Liver (tissue), 9 donors: ENCODE data around the gene RUNX1. TPM values are rescaled to one million over a fixed set of nuclear protein-coding genes. Genes with fewer than 3 reads are reported as not detected.

ENCODE experiments used
- DNase-seq: peaks from one replicate; pipeline ENCODE4 v3.0.0-alpha.2; 2017; ENCODE audit warnings: low spot score
- H3K27ac ChIP-seq, 2 donors: one replicate each; pipeline ENCODE4 v1.7.0; 2013; ENCODE audit warnings: inconsistent platforms in 2 of 2, low read length in 2 of 2, control low read depth in 1 of 2, low read depth in 1 of 2, mild to moderate bottlenecking in 1 of 2
- H3K27me3 ChIP-seq, 4 donors: one replicate each; pipeline versions ENCODE4 v1.6.1 to v1.7.0; 2013; ENCODE audit warnings: low read length in 3 of 4, inconsistent platforms in 1 of 4, mild to moderate bottlenecking in 1 of 4, moderate library complexity in 1 of 4; ENCODE audit not compliant: control insufficient read depth in 4 of 4, insufficient read depth in 4 of 4
- H3K36me3 ChIP-seq, 4 donors: one replicate each; pipeline versions ENCODE4 v1.6.1 to v1.7.0; 2013; ENCODE audit warnings: low read length in 3 of 4, mild to moderate bottlenecking in 3 of 4, low read depth in 1 of 4, moderate library complexity in 1 of 4; ENCODE audit not compliant: control insufficient read depth in 4 of 4, insufficient read depth in 3 of 4
- H3K4me1 ChIP-seq, 4 donors: one replicate each; pipeline versions ENCODE4 v1.6.1 to v1.7.0; 2013; ENCODE audit warnings: low read length in 3 of 4, mild to moderate bottlenecking in 3 of 4, moderate library complexity in 1 of 4; ENCODE audit not compliant: control insufficient read depth in 4 of 4, insufficient read depth in 4 of 4
- H3K4me3 ChIP-seq, 3 donors: one replicate each; pipeline versions ENCODE4 v1.6.1 to v1.7.0; 2013; ENCODE audit warnings: low read length in 3 of 3, control low read depth in 1 of 3, low read depth in 1 of 3, mild to moderate bottlenecking in 1 of 3
- H3K9ac ChIP-seq, 2 donors: one replicate each; pipeline ENCODE4 v1.7.0; 2013; ENCODE audit warnings: low read length in 2 of 2, mild to moderate bottlenecking in 2 of 2, moderate library complexity in 2 of 2, control low read depth in 1 of 2, low read depth in 1 of 2
- H3K9me3 ChIP-seq, 4 donors: one replicate each; pipeline versions ENCODE4 v1.6.1 to v1.7.0; 2013; ENCODE audit warnings: low read length in 3 of 4; ENCODE audit not compliant: control insufficient read depth in 4 of 4
- GABPA ChIP-seq, 2 donors: IDR thresholded peaks in 1 of 2; conservative IDR thresholded peaks in 1 of 2; 2 replicates each; pipeline ENCODE4 v1.6.1; 2016; ENCODE audit warnings: antibody characterized with exemption in 2 of 2, mild to moderate bottlenecking in 1 of 2, moderate library complexity in 1 of 2
- HNF4G ChIP-seq: IDR thresholded peaks from 2 replicates; pipeline ENCODE4 v1.6.1; 2016; ENCODE audit warnings: antibody characterized with exemption
- JUND ChIP-seq, 2 donors: IDR thresholded peaks; 2 replicates each; pipeline ENCODE4 v1.6.1; 2016; ENCODE audit warnings: antibody characterized with exemption in 2 of 2
- RAD21 ChIP-seq, 2 donors: IDR thresholded peaks; 2 replicates each; pipeline ENCODE4 v1.6.1; 2016; ENCODE audit warnings: antibody characterized with exemption in 2 of 2, mild to moderate bottlenecking in 2 of 2
- RXRA ChIP-seq, 2 donors: IDR thresholded peaks; 2 replicates each; pipeline ENCODE4 v1.6.1; 2017 to 2018; ENCODE audit warnings: antibody characterized with exemption in 2 of 2, mild to moderate bottlenecking in 1 of 2
- TAF1 ChIP-seq: conservative IDR thresholded peaks from 2 replicates; pipeline ENCODE4 v1.6.1; 2016; ENCODE audit warnings: antibody characterized with exemption, mild to moderate bottlenecking
- YY1 ChIP-seq: IDR thresholded peaks from 2 replicates; pipeline ENCODE4 v1.6.1; 2016; ENCODE audit warnings: antibody characterized with exemption, mild to moderate bottlenecking
- WGBS: extraction: QIAGEN DNeasy Blood & Tissue Kit; methylation state at CpG from one replicate; pipeline ENCODE4 v1.1.7; 2013; 5-methylcytosine and 5-hydroxymethylcytosine counted together
- polyA plus RNA-seq, 2 donors: library from polyadenylated mRNA; stranded (reverse) in 1 of 2; unstranded in 1 of 2; fragments of 200-250 nt in 1 of 2; fragments of >200 nt in 1 of 2; fragmentation: Nextera tagmentation in 1 of 2; extraction: Ambion mirVana in 1 of 2; gene quantifications; one replicate each; pipeline versions ENCODE4 v1.2.1 to v1.2.3, GENCODE V29; 2013 to 2015
- total RNA-seq, 2 donors: library from RNA; depleted of rRNA; stranded (reverse); fragments of >200 nt; gene quantifications; one replicate each; pipeline ENCODE4 v1.2.3, GENCODE V29; 2014
- TF ChIP-seq, protein P1 (sequence below): IDR thresholded peaks from 2 replicates; pipeline ENCODE4 v1.6.1; 2016; ENCODE audit warnings: antibody characterized with exemption
- TF ChIP-seq, protein P2 (sequence below): IDR thresholded peaks from 2 replicates; pipeline ENCODE4 v1.6.1; 2016; ENCODE audit warnings: antibody characterized with exemption
- TF ChIP-seq, protein P3 (sequence below): IDR thresholded peaks from 2 replicates; pipeline ENCODE4 v1.6.1; 2016; ENCODE audit warnings: antibody characterized with exemption, mild to moderate bottlenecking
- TF ChIP-seq, protein P4 (sequence below): fragments of 150-350 bp; IDR thresholded peaks from 2 replicates; pipeline ENCODE4 v1.5.1; 2017; ENCODE audit warnings: improper control_type of control experiment, low read depth, low read length; ENCODE audit not compliant: missing input control
- donor health status: healthy.
- donor health status: healthy.
- donor health status: healthy.
- donor health status: healthy.
- donor health status: healthy.

The RUNX1 gene
- total and polyA plus RNA-seq, 4 donors, result 0.98 to 7.2 (median 3.1) TPM

DNA sequence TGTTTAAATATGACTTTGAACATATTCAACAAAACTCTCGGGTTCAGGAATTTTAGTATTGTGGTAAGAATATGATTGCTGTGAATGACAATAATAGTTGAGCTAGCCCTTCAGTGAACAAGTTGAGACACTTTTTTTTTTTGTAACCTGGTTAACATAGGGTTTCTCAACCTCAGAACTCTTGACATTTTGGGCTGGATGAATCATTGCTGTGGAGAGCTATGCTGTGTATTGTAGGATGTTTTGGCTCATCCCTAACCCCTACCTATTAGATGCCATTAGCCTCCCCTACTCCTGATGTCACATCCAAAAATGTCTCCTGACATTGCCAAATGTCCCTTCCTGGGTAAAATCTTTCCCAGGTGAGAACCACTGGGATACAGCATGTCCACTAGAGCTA, 113.7 kb downstream of the RUNX1 start:
- Histone ChIP-seq H3K4me3 (no peak overlapping the region), H3K36me3 (no peaks in the 10 kb centered on the region), H3K27me3 (peaks cover 0 to 4% (median 0%) of the 10 kb centered on the region in 4 donors), H3K27ac (no peak overlapping the region), H3K9ac (no peak overlapping the region), H3K9me3 (no peaks in the 10 kb centered on the region), H3K4me1 (no peaks in the 10 kb centered on the region)
- WGBS, result 90% methylated on average over 1 of the region's 1 CpG
- DNase-seq, result no peak
- no peak for TF ChIP-seq JUND (IDR thresholded peaks at IDR 0.05)
- no peak for TF ChIP-seq TAF1
- TF ChIP-seq, protein P1, sequence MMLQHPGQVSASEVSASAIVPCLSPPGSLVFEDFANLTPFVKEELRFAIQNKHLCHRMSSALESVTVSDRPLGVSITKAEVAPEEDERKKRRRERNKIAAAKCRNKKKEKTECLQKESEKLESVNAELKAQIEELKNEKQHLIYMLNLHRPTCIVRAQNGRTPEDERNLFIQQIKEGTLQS, result no peak
- no peak for TF ChIP-seq GABPA (IDR thresholded peaks at IDR 0.05 in 1 of 2, conservative IDR thresholded peaks at IDR 0.05 in 1 of 2)
- TF ChIP-seq, protein P2, sequence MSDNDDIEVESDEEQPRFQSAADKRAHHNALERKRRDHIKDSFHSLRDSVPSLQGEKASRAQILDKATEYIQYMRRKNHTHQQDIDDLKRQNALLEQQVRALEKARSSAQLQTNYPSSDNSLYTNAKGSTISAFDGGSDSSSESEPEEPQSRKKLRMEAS, result no peak
- no peak for TF ChIP-seq HNF4G
- no peak for TF ChIP-seq RAD21 (IDR thresholded peaks at IDR 0.05)
- TF ChIP-seq, protein P3, sequence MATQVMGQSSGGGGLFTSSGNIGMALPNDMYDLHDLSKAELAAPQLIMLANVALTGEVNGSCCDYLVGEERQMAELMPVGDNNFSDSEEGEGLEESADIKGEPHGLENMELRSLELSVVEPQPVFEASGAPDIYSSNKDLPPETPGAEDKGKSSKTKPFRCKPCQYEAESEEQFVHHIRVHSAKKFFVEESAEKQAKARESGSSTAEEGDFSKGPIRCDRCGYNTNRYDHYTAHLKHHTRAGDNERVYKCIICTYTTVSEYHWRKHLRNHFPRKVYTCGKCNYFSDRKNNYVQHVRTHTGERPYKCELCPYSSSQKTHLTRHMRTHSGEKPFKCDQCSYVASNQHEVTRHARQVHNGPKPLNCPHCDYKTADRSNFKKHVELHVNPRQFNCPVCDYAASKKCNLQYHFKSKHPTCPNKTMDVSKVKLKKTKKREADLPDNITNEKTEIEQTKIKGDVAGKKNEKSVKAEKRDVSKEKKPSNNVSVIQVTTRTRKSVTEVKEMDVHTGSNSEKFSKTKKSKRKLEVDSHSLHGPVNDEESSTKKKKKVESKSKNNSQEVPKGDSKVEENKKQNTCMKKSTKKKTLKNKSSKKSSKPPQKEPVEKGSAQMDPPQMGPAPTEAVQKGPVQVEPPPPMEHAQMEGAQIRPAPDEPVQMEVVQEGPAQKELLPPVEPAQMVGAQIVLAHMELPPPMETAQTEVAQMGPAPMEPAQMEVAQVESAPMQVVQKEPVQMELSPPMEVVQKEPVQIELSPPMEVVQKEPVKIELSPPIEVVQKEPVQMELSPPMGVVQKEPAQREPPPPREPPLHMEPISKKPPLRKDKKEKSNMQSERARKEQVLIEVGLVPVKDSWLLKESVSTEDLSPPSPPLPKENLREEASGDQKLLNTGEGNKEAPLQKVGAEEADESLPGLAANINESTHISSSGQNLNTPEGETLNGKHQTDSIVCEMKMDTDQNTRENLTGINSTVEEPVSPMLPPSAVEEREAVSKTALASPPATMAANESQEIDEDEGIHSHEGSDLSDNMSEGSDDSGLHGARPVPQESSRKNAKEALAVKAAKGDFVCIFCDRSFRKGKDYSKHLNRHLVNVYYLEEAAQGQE, result no peak
- TF ChIP-seq, protein P4, sequence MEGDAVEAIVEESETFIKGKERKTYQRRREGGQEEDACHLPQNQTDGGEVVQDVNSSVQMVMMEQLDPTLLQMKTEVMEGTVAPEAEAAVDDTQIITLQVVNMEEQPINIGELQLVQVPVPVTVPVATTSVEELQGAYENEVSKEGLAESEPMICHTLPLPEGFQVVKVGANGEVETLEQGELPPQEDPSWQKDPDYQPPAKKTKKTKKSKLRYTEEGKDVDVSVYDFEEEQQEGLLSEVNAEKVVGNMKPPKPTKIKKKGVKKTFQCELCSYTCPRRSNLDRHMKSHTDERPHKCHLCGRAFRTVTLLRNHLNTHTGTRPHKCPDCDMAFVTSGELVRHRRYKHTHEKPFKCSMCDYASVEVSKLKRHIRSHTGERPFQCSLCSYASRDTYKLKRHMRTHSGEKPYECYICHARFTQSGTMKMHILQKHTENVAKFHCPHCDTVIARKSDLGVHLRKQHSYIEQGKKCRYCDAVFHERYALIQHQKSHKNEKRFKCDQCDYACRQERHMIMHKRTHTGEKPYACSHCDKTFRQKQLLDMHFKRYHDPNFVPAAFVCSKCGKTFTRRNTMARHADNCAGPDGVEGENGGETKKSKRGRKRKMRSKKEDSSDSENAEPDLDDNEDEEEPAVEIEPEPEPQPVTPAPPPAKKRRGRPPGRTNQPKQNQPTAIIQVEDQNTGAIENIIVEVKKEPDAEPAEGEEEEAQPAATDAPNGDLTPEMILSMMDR, result no peak
- no peak for TF ChIP-seq RXRA (IDR thresholded peaks at IDR 0.05)
- TF ChIP-seq YY1, result no peak

DNA sequence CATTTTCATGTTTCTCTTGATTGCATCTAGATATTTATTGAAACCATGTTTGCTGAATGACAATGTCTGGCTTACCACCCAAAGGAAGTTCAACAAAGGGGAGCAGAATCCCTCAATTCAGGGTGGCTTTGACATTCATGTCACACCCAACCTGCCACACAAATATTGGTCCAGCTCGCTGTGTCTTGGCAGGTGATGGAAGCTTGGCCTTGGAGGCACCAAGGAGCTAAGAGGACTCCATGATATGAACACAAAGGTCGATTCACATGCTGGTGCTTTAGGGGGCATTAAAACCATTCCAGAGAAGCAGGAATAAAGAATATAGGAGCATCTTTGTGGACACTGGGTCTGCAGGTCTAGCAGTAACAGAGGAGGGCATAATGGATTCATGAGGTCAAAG, 114.8 kb downstream of the RUNX1 start:
- peaks cover 0 to 4% (median 0%) of the 10 kb centered on the region in 4 donors for H3K27me3 ChIP-seq
- no peak for TF ChIP-seq RXRA (IDR thresholded peaks at IDR 0.05)
- no peak for TF ChIP-seq JUND (IDR thresholded peaks at IDR 0.05)
- TF ChIP-seq YY1, result no peak
- TF ChIP-seq, protein P1, result no peak
- H3K36me3 ChIP-seq, result no peaks in the 10 kb centered on the region
- H3K9me3 ChIP-seq, result no peaks in the 10 kb centered on the region
- H3K9ac ChIP-seq, result no peak overlapping the region
- DNase-seq, result no peak
- H3K27ac ChIP-seq, result no peak overlapping the region
- no peak overlapping the region for H3K4me3 ChIP-seq
- 68% methylated on average over 2 of the region's 2 CpGs for WGBS
- H3K4me1 ChIP-seq, result no peaks in the 10 kb centered on the region
